ENCODE measurements around the gene LEP. TPM values are rescaled to one million over a fixed set of nuclear protein-coding genes. Genes with fewer than 3 reads are reported as not detected.

The LEP gene
- total RNA-seq, 1 experiment from 2014 or later = not detected

GRCh38 chr7:128268233-128268632 lies 27.2 kb downstream of the LEP start:
- no peaks in the 10 kb centered on the region for H3K79me2 ChIP-seq (ENCODE audit: insufficient read depth, low read length)
- no peak overlapping the region for H2BK15ac ChIP-seq (ENCODE audit: low read depth, low read length)
- no peak overlapping the region for H2AK5ac ChIP-seq (ENCODE audit: insufficient read length, low read length)
- Mint-ChIP-seq H3K4me1 (peaks cover 46 to 59% of the 10 kb centered on the region in 2 experiments), H3K36me3 (ENCODE audit: insufficient read depth in 1 of 3, low read depth in 3 of 3) (no peaks in the 10 kb centered on the region), H3K27ac (no peak overlapping the region), H3K9me3 (no peaks in the 10 kb centered on the region; a peak in 1 of 5 replicates), H3K27me3 (ENCODE audit: low read depth) (peaks cover 3% of the 10 kb centered on the region), H3K4me3 (no peak overlapping the region)
- H3K4me1 ChIP-seq (ENCODE audit: insufficient read depth, low read length) = peaks cover 13% of the 10 kb centered on the region; the same call in 1 of the 2 replicates
- no peak overlapping the region for H4K91ac ChIP-seq (ENCODE audit: insufficient read length, low read depth, low read length)
- no peak overlapping the region for H2BK20ac ChIP-seq (ENCODE audit: low read depth, low read length, poor library complexity, severe bottlenecking)
- no peaks in the 10 kb centered on the region for H3K79me1 ChIP-seq (ENCODE audit: insufficient read depth, low read depth, low read length, poor library complexity, severe bottlenecking)
- no peaks in the 10 kb centered on the region for H3K9me3 ChIP-seq (ENCODE audit: control insufficient read depth, low read depth, low read length)
- no peak overlapping the region for H3K56ac ChIP-seq (ENCODE audit: insufficient read length, low read depth, low read length)
- no peak overlapping the region for H3K9ac ChIP-seq (ENCODE audit: extremely low read depth, insufficient read length, low read length)
- H4K8ac ChIP-seq (replicated peaks; ENCODE audit: insufficient read length, low read depth, low read length) = no peak overlapping the region
- H2AFZ ChIP-seq (ENCODE audit: low read length) = no peak overlapping the region
- no CpG with 5 or more reads among the region's 2 CpGs for WGBS (ENCODE audit: extremely low coverage, insufficient read length, low lambda C conversion rate)
- no peak overlapping the region for H3K23ac ChIP-seq (ENCODE audit: insufficient read length, low read depth, low read length)
- H3K27ac ChIP-seq (ENCODE audit: insufficient read length, low read depth, low read length) = no peak overlapping the region
- no peak overlapping the region for H2BK5ac ChIP-seq (ENCODE audit: insufficient read length, low read length)
- no peak overlapping the region for H3T11ph ChIP-seq (ENCODE audit: low read length)
- H3K4me2 ChIP-seq (ENCODE audit: insufficient read depth, insufficient read length, low read length) = no peak overlapping the region
- H3K27me3 ChIP-seq (ENCODE audit: insufficient read depth, low read length) = no peaks in the 10 kb centered on the region
- no peak overlapping the region for H2BK12ac ChIP-seq (ENCODE audit: insufficient read length, low read depth, low read length)
- DNase-seq = no peak
- no peak overlapping the region for H2BK120ac ChIP-seq (ENCODE audit: low read depth, low read length, poor library complexity, severe bottlenecking)
- H4K5ac ChIP-seq (ENCODE audit: insufficient read length, low read depth, low read length) = no peak overlapping the region
- no peak overlapping the region for H3K4ac ChIP-seq (ENCODE audit: low read depth, low read length)
- no peaks in the 10 kb centered on the region for H4K20me1 ChIP-seq (ENCODE audit: control insufficient read depth, insufficient read depth, insufficient read length)
- H3K14ac ChIP-seq (ENCODE audit: insufficient read depth, low read length) = no peak overlapping the region
- no peak for TF ChIP-seq CTCF (conservative IDR thresholded peaks at IDR 0.05)
- H3K23me2 ChIP-seq (ENCODE audit: insufficient read length, low read depth, low read length, poor library complexity, severe bottlenecking) = no peaks in the 10 kb centered on the region
- no peak overlapping the region for H3K18ac ChIP-seq (ENCODE audit: insufficient read length, low read depth, low read length)

Measured in H9 (cell line).